Transverse colon (tissue), 4 donors: Measurements from ENCODE around the gene MSLN. TPM values are rescaled to one million over a fixed set of nuclear protein-coding genes. Genes with fewer than 3 reads are reported as not detected.

Experiments used
- DNase-seq: peaks from one replicate; pipeline ENCODE4 v3.0.0-alpha.2; 2019
- H3K27ac ChIP-seq, 4 donors: fragments of 200-600 bp; sonication (generic); 2 replicates each; pipeline ENCODE4 v1.5.1; 2016 to 2018; ENCODE audit warnings: inconsistent platforms in 4 of 4
- H3K27me3 ChIP-seq: fragments of 200-600 bp; sonication (generic); 2 replicates; pipeline ENCODE4 v1.5.1; 2017; ENCODE audit warnings: inconsistent platforms
- H3K36me3 ChIP-seq, 4 donors: fragments of 200-600 bp; sonication (generic); 2 replicates each; pipeline ENCODE4 v1.5.1; 2017 to 2019; ENCODE audit warnings: inconsistent platforms in 4 of 4
- H3K4me1 ChIP-seq, 4 donors: fragments of 200-600 bp; sonication (generic); 2 replicates each; pipeline ENCODE4 v1.5.1; 2017 to 2020; ENCODE audit warnings: inconsistent platforms in 4 of 4
- H3K4me3 ChIP-seq, 4 donors: fragments of 200-600 bp; sonication (generic); 1 replicate in 1 of 4; 2 replicates in 3 of 4; pipeline versions ENCODE4 v1.5.1 to v1.6.1; 2017 to 2019; ENCODE audit warnings: inconsistent platforms in 4 of 4
- H3K9me3 ChIP-seq, 2 donors: fragments of 200-600 bp; sonication (generic); 2 replicates each; pipeline ENCODE4 v1.5.1; 2017 to 2019; ENCODE audit warnings: inconsistent platforms in 2 of 2
- CTCF ChIP-seq, 5 experiments: fragments of 200-600 bp in 3 of 5; fragments of 450-650 bp in 2 of 5; sonication (generic) in 3 of 5; IDR thresholded peaks; 1 replicate in 2 of 5; 2 replicates in 3 of 5; pipeline ENCODE4 v1.5.1; 2016 to 2017; ENCODE audit warnings: antibody characterized with exemption in 5 of 5, inconsistent platforms in 3 of 5, mild to moderate bottlenecking in 2 of 5, moderate library complexity in 1 of 5
- EP300 ChIP-seq: sonication (generic); formaldehyde crosslinking; IDR thresholded peaks from one replicate; pipeline ENCODE4 v1.6.1; 2017; ENCODE audit warnings: antibody characterized with exemption, low read depth
- POLR2A ChIP-seq: fragments of 450-650 bp; IDR thresholded peaks from one replicate; pipeline ENCODE4 v1.6.1; 2016; ENCODE audit warnings: antibody characterized with exemption, mild to moderate bottlenecking, moderate library complexity
- POLR2AphosphoS5 ChIP-seq, 3 donors: sonication (generic); formaldehyde crosslinking; IDR thresholded peaks; one replicate each; pipeline ENCODE4 v1.6.1; 2016; ENCODE audit warnings: antibody characterized with exemption in 3 of 3
- WGBS, 2 donors: methylation state at CpG; one replicate each; pipeline ENCODE4 v1.1.5; 2018; ENCODE audit warnings: low coverage in 1 of 2; 5-methylcytosine and 5-hydroxymethylcytosine counted together
- in situ Hi-C, 4 donors: fragments of 200-750 bp; cut with MboI; loops; one replicate each; pipeline versions ENCODE4 v1.15.0 to v1.15.1; 2017; ENCODE audit warnings: low sequenced_read_pairs in 3 of 4, low pct_ligation_motif_present in 1 of 4, low pct_unique_long_range_greater_than_20kb in 1 of 4
- intact Hi-C: fragments of 100-400 bp; cut with DNase I; formaldehyde crosslinking; loops from one replicate; pipeline ENCODE4 v1.15.1; 2023; ENCODE audit warnings: low total_unique reads
- total RNA-seq, 4 donors: library from RNA; depleted of rRNA; stranded (reverse); fragments of >200 nt; gene quantifications; one replicate each; pipeline ENCODE4 v1.1.0, GENCODE V29; 2016

The MSLN gene
- total RNA-seq, 4 donors from 2014 or later, result 4.9 to 21.2 (median 10.3) TPM; not detected in 1

GRCh38 chr16:732332-732731, 28.2 kb upstream of the MSLN start:
- intact Hi-C loops (no loop called here), in situ Hi-C loops (no loop called here)
- TF ChIP-seq POLR2AphosphoS5 (IDR thresholded peaks at IDR 0.05), result no peak
- TF ChIP-seq CTCF (IDR thresholded peaks at IDR 0.05), result no peak
- no peak for TF ChIP-seq EP300
- no peak for TF ChIP-seq POLR2A
- H3K27me3 ChIP-seq, result peaks cover 14% of the 10 kb centered on the region
- peaks cover 12 to 17% (median 16%) of the 10 kb centered on the region in 4 donors for H3K4me1 ChIP-seq
- H3K36me3 ChIP-seq, result peaks cover 0 to 14% (median 5%) of the 10 kb centered on the region in 4 donors
- 93 to 94% methylated on average over 9 to 11 of the region's 12 CpGs for WGBS, 2 donors
- H3K4me3 ChIP-seq, result no peak overlapping the region
- DNase-seq, result no peak
- no peak overlapping the region for H3K27ac ChIP-seq
- no peaks in the 10 kb centered on the region for H3K9me3 ChIP-seq

- Histone ChIP-seq H3K27me3 (peaks cover 8% of the 10 kb centered on the region), H3K27ac (no peak overlapping the region), H3K9me3 (no peaks in the 10 kb centered on the region), H3K36me3 (peaks cover 0 to 14% (median 5%) of the 10 kb centered on the region in 4 donors), H3K4me3 (no peak overlapping the region), H3K4me1 (peaks cover 6 to 15% (median 10%) of the 10 kb centered on the region in 4 donors)
- DNase-seq, result no peak
- in situ Hi-C loops (no loop called here), intact Hi-C loops (no loop called here)
- TF ChIP-seq POLR2AphosphoS5 (IDR thresholded peaks at IDR 0.05) (no peak), POLR2A (no peak), EP300 (no peak), CTCF (IDR thresholded peaks at IDR 0.05) (no peak)
- WGBS, 2 donors, result 89% methylated on average over 7 of the region's 13 CpGs; no CpG with 5 or more reads in 1 of the 2 donors
Measured at GRCh38 chr16:732936-733335, 27.6 kb upstream of the MSLN start.

GRCh38 chr16:733382-734207, 26.9 kb upstream of the MSLN start:
- no peak for DNase-seq
- in situ Hi-C loops, result no loop called here
- Histone ChIP-seq H3K9me3 (no peaks in the 10 kb centered on the region), H3K36me3 (peaks cover 0 to 14% (median 5%) of the 10 kb centered on the region in 4 donors), H3K4me3 (no peak overlapping the region), H3K27me3 (peaks cover under 1% of the 10 kb centered on the region), H3K4me1 (peaks cover 2 to 8% (median 3%) of the 10 kb centered on the region in 4 donors), H3K27ac (no peak overlapping the region)
- TF ChIP-seq CTCF (IDR thresholded peaks at IDR 0.05) (peak in 2 of 5 experiments; percentile 27 to 36), POLR2AphosphoS5 (IDR thresholded peaks at IDR 0.05) (no peak)
- WGBS, 2 donors, result 82% methylated on average over 14 of the region's 34 CpGs; no CpG with 5 or more reads in 1 of the 2 donors
- intact Hi-C loops, result no loop called here

GRCh38 chr16:734208-734980, 26.1 kb upstream of the MSLN start:
- in situ Hi-C loops, result no loop called here
- H3K4me1 ChIP-seq, result peaks cover 0 to 4% (median under 1%) of the 10 kb centered on the region in 4 donors
- no peak for DNase-seq
- H3K9me3 ChIP-seq, result no peaks in the 10 kb centered on the region
- no peak overlapping the region for H3K4me3 ChIP-seq
- no peak for TF ChIP-seq CTCF (IDR thresholded peaks at IDR 0.05)
- no peak for TF ChIP-seq POLR2A
- no peak for TF ChIP-seq POLR2AphosphoS5 (IDR thresholded peaks at IDR 0.05)
- no peak for TF ChIP-seq EP300
- peaks cover 0 to 14% (median 5%) of the 10 kb centered on the region in 4 donors for H3K36me3 ChIP-seq
- WGBS, 2 donors, result 82 to 91% methylated on average over 6 to 49 of the region's 49 CpGs
- H3K27me3 ChIP-seq, result no peaks in the 10 kb centered on the region
- H3K27ac ChIP-seq, result no peak overlapping the region
- intact Hi-C loops, result no loop called here
